Measurements from ENCODE around the gene ABI3BP.

Gene ABI3BP

GRCh38 chr3:100975714-100976113, 17.5 kb downstream of the ABI3BP start:
- no peak for TF ChIP-seq CTCF (IDR thresholded peaks at IDR 0.05; ENCODE audit: control insufficient read depth, insufficient read depth, low read depth, low read length, missing control alignments)
- no peak for DNase-seq (ENCODE audit: low read depth)
- no peak overlapping the region for H3K4me3 ChIP-seq (ENCODE audit: control insufficient read depth, low read depth, low read length)

- DNase-seq (ENCODE audit: low read depth) = no peak
- no peak overlapping the region for H3K4me3 ChIP-seq (ENCODE audit: control insufficient read depth, low read depth, low read length)
- no peak for TF ChIP-seq CTCF (IDR thresholded peaks at IDR 0.05; ENCODE audit: control insufficient read depth, insufficient read depth, low read depth, low read length, missing control alignments)
Measured at GRCh38 chr3:100973594-100973993, 19.6 kb downstream of the ABI3BP start.

- no peak overlapping the region for H3K4me3 ChIP-seq (ENCODE audit: control insufficient read depth, low read depth, low read length)
- no peak for TF ChIP-seq CTCF (IDR thresholded peaks at IDR 0.05; ENCODE audit: control insufficient read depth, insufficient read depth, low read depth, low read length, missing control alignments)
- no peak for DNase-seq (ENCODE audit: low read depth)
Measured at GRCh38 chr3:100972867-100973266, 20.4 kb downstream of the ABI3BP start.

- H3K4me3 ChIP-seq (ENCODE audit: control insufficient read depth, low read depth, low read length) = no peak overlapping the region
- no peak for DNase-seq (ENCODE audit: low read depth)
- TF ChIP-seq CTCF (IDR thresholded peaks at IDR 0.05; ENCODE audit: control insufficient read depth, insufficient read depth, low read depth, low read length, missing control alignments) = no peak
Measured at GRCh38 chr3:100972301-100972844, 20.8 kb downstream of the ABI3BP start.

GRCh38 chr3:100971798-100972197, 21.4 kb downstream of the ABI3BP start:
- no peak for DNase-seq (ENCODE audit: low read depth)
- no peak overlapping the region for H3K4me3 ChIP-seq (ENCODE audit: control insufficient read depth, low read depth, low read length)
- TF ChIP-seq CTCF (IDR thresholded peaks at IDR 0.05; ENCODE audit: control insufficient read depth, insufficient read depth, low read depth, low read length, missing control alignments) = no peak

GRCh38 chr3:100970477-100970990, 22.7 kb downstream of the ABI3BP start:
- no peak for TF ChIP-seq CTCF (IDR thresholded peaks at IDR 0.05; ENCODE audit: control insufficient read depth, insufficient read depth, low read depth, low read length, missing control alignments)
- no peak overlapping the region for H3K4me3 ChIP-seq (ENCODE audit: control insufficient read depth, low read depth, low read length)
- no peak for DNase-seq (ENCODE audit: low read depth)
